OCI-LY3 (cell line): Measurements from ENCODE around the gene CNTRL.

Experiments
- CTCF ChIP-seq: fragments of 200-600, 300-600 bp; sonication (generic); IDR thresholded peaks from 2 replicates; pipeline ENCODE4 v1.5.1; 2014; ENCODE audit warnings: antibody characterized with exemption, low read length, low read depth
- EZH2phosphoT487 ChIP-seq: fragments of 200-600 bp; shearing (Covaris generic); IDR thresholded peaks from 2 replicates; pipeline ENCODE4 v1.6.1; 2018; ENCODE audit warnings: antibody characterized with exemption, mixed run types, low read depth

- TF ChIP-seq CTCF (no peak), EZH2phosphoT487 (no peak)
Observed at GRCh38 chr9:121171236-121171635, 96.5 kb downstream of the CNTRL start.
